SJSA1 (cell line): ENCODE measurements around the gene OLFML1. TPM values are rescaled to one million over a fixed set of nuclear protein-coding genes. Genes with fewer than 3 reads are reported as not detected.

Experiments
- DNase-seq, 2 experiments: peaks; one replicate each; pipeline ENCODE4 v3.0.0-alpha.2; 2015 to 2020; ENCODE audit warnings: low spot score in 2 of 2, low read depth in 1 of 2
- H3K27ac ChIP-seq: fragments of 250-450 bp; sonication (Bioruptor Pico); 2 replicates; pipeline ENCODE4 v1.5.1; 2020; ENCODE audit warnings: mild to moderate bottlenecking, moderate library complexity
- H3K27me3 ChIP-seq: fragments of 250-450 bp; sonication (Bioruptor Pico); replicated peaks from 2 replicates; pipeline ENCODE4 v1.5.1; 2020; ENCODE audit warnings: mild to moderate bottlenecking, moderate library complexity
- H3K36me3 ChIP-seq: fragments of 250-450 bp; sonication (Bioruptor Pico); 2 replicates; pipeline ENCODE4 v1.5.1; 2020; ENCODE audit warnings: mild to moderate bottlenecking
- H3K4me1 ChIP-seq: fragments of 250-450 bp; sonication (Bioruptor Pico); replicated peaks from 2 replicates; pipeline ENCODE4 v1.6.1; 2021; ENCODE audit warnings: mild to moderate bottlenecking
- H3K4me3 ChIP-seq: fragments of 250-450 bp; sonication (Bioruptor Pico); 2 replicates; pipeline ENCODE4 v1.5.1; 2020; ENCODE audit warnings: mild to moderate bottlenecking
- H3K9me3 ChIP-seq: fragments of 250-450 bp; sonication (Bioruptor Pico); replicated peaks from 2 replicates; pipeline ENCODE4 v1.5.1; 2020; ENCODE audit warnings: mild to moderate bottlenecking
- total RNA-seq: library from RNA; depleted of rRNA; stranded (reverse); fragments of >200 nt; shearing (Covaris generic); gene quantifications from 2 replicates; pipeline ENCODE4 v1.2.3, GENCODE V29; 2014

The OLFML1 gene
- total RNA-seq, 1 experiment from 2014 or later = 1.1 TPM

DNA sequence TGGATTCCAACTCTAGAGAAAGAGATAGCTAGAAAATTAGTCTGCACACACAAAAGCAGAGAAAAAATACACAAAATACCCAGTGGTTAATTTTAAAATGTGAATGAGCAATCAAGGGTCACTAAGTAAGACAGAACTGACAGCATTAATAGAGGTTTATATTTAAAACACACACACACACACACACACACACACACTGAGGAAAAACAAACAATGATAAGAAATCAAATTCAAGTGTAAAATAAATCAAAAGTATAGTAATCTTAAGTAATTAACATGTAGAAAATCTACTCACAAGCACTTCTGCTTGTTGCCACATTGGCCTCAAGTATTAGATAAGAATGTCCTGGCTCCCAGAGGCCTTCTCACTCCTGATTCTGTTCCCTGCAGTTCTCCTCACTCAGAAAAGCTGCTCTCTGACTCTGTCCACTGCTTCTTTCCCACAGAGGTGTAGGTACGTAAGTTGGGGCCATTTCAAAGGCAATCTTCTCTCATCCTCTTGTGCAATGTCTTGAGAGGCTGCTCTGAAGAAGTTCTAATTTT, 33.3 kb upstream of the OLFML1 start:
- Histone ChIP-seq H3K4me1 (no peaks in the 10 kb centered on the region), H3K27me3 (no peaks in the 10 kb centered on the region), H3K4me3 (no peak overlapping the region), H3K27ac (no peak overlapping the region), H3K9me3 (no peaks in the 10 kb centered on the region), H3K36me3 (no peaks in the 10 kb centered on the region)
- no peak for DNase-seq

DNA sequence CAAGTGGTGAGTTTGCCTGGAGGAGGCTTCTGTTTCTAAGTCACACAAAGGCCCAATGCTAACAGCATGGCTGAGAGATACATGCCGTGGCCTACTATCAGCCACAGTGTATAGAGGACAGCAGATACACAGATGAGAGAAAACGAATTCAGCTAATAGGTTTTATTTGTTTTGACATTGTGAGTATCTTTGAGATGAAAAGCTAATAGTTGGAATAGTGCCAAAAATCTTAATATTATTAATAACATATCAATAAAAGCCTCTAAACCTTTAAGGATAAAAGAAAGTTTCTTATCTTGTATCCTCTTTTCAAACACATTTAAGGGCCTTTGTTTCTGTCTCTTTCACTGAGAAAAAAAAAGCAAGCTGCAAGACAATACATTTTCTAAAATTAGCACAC, 30.5 kb upstream of the OLFML1 start:
- no peaks in the 10 kb centered on the region for H3K9me3 ChIP-seq
- H3K4me1 ChIP-seq = no peaks in the 10 kb centered on the region
- DNase-seq = no peak
- H3K27me3 ChIP-seq = no peaks in the 10 kb centered on the region
- H3K36me3 ChIP-seq = no peaks in the 10 kb centered on the region
- no peak overlapping the region for H3K4me3 ChIP-seq
- H3K27ac ChIP-seq = no peak overlapping the region

- Histone ChIP-seq H3K9me3 (no peaks in the 10 kb centered on the region), H3K27ac (no peak overlapping the region), H3K27me3 (no peaks in the 10 kb centered on the region), H3K4me3 (no peak overlapping the region), H3K4me1 (no peaks in the 10 kb centered on the region), H3K36me3 (no peaks in the 10 kb centered on the region)
- no peak for DNase-seq
Measured at GRCh38 chr11:7457211-7457610, 28.1 kb upstream of the OLFML1 start.

GRCh38 chr11:7462706-7463105, 22.6 kb upstream of the OLFML1 start:
- H3K4me3 ChIP-seq = no peak overlapping the region
- H3K27me3 ChIP-seq = no peaks in the 10 kb centered on the region
- no peaks in the 10 kb centered on the region for H3K9me3 ChIP-seq
- DNase-seq = no peak
- H3K27ac ChIP-seq = no peak overlapping the region
- no peaks in the 10 kb centered on the region for H3K36me3 ChIP-seq
- no peaks in the 10 kb centered on the region for H3K4me1 ChIP-seq

DNA sequence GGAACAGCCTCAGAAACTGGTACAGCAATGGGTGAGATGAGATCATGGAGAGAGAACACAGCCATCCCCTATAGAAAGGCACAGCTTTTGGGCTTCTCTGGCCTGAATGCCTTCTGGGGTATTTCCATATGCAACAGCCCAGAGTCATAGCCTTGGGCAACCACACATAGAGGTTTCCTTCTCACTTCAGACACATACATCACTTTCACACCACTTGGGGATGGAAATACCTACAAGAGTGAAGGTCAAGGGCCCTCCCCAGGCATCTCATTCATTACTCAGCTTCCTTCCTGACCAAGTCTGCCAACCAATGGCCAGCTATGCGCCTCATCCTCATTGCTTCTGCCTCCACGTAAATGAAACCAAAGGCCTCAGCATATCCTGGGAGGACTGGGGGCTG, 17.7 kb upstream of the OLFML1 start:
- no peaks in the 10 kb centered on the region for H3K9me3 ChIP-seq
- H3K4me1 ChIP-seq = no peaks in the 10 kb centered on the region
- no peaks in the 10 kb centered on the region for H3K27me3 ChIP-seq
- H3K36me3 ChIP-seq = no peaks in the 10 kb centered on the region
- DNase-seq = no peak
- no peak overlapping the region for H3K27ac ChIP-seq
- no peak overlapping the region for H3K4me3 ChIP-seq

DNA sequence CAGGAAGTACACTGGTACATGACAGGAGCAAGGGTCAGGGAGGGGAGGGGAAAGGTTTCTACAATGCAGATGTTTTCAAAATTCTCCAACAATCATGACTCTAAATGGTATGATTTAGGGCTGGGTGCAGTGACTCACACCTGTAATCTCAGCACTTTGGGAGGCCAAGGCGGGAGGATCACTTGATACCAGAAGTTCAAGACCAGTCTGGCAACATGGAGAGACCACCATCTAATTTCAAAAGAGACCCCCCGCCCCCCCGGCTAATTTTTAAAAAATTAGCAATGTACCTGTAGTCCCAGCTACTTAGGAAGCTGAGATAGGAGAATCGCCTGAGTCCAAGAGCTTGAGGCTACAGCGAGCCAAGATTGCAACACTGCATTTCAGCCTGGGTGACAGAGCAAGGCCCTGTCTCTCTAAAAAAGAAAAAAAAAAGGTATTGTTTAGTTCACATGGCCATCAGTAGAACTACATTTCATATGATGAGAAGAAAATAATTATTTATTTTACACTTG, 15.9 kb upstream of the OLFML1 start:
- Histone ChIP-seq H3K27me3 (no peaks in the 10 kb centered on the region), H3K4me3 (no peak overlapping the region), H3K27ac (no peak overlapping the region), H3K9me3 (no peaks in the 10 kb centered on the region), H3K36me3 (no peaks in the 10 kb centered on the region), H3K4me1 (no peaks in the 10 kb centered on the region)
- no peak for DNase-seq

- Histone ChIP-seq H3K36me3 (no peaks in the 10 kb centered on the region), H3K27ac (no peak overlapping the region), H3K4me3 (no peak overlapping the region), H3K9me3 (no peaks in the 10 kb centered on the region), H3K27me3 (no peaks in the 10 kb centered on the region), H3K4me1 (no peaks in the 10 kb centered on the region)
- no peak for DNase-seq
Measured at GRCh38 chr11:7471071-7471470, 14.2 kb upstream of the OLFML1 start.

GRCh38 chr11:7473717-7474116, 11.6 kb upstream of the OLFML1 start:
- Histone ChIP-seq H3K4me3 (no peak overlapping the region), H3K4me1 (no peaks in the 10 kb centered on the region), H3K27me3 (no peaks in the 10 kb centered on the region), H3K36me3 (no peaks in the 10 kb centered on the region), H3K27ac (no peak overlapping the region), H3K9me3 (no peaks in the 10 kb centered on the region)
- no peak for DNase-seq

- DNase-seq = no peak
- Histone ChIP-seq H3K36me3 (no peaks in the 10 kb centered on the region), H3K27ac (no peak overlapping the region), H3K9me3 (no peaks in the 10 kb centered on the region), H3K4me1 (no peaks in the 10 kb centered on the region), H3K4me3 (no peak overlapping the region), H3K27me3 (no peaks in the 10 kb centered on the region)
Measured at GRCh38 chr11:7480113-7480512, 5.2 kb upstream of the OLFML1 start.

DNA sequence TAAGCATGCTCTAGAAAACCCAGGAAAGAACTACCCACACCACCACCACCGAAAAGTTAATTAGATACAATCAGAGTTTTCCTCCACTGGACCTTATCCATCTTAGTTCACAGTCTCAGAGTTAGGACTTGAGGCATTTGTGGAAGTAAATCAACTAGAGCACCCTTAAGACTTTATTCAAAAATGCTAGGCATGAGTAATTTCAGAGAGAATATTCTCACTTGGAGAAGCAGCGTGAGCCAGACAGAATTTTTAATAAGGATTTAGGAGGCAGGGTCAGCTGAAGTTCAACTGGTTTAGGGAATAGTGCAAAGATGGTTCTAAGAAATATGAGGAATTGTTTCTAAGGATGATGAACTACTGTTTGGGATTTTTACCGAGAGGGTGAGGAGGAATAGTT, 1.2 kb upstream of the OLFML1 start:
- Histone ChIP-seq H3K27me3 (no peaks in the 10 kb centered on the region), H3K36me3 (no peaks in the 10 kb centered on the region), H3K4me1 (0 out of 2 replicates have a peak, but pooled peaks cover 2% of the 10 kb centered on the region), H3K9me3 (no peaks in the 10 kb centered on the region), H3K4me3 (no peak overlapping the region), H3K27ac (no peak overlapping the region)
- no peak for DNase-seq

GRCh38 chr11:7484645-7485044, 661 bp upstream of the OLFML1 start:
- no peak overlapping the region for H3K4me3 ChIP-seq
- DNase-seq = no peak
- H3K27me3 ChIP-seq = no peaks in the 10 kb centered on the region
- no peak overlapping the region for H3K27ac ChIP-seq
- no peaks in the 10 kb centered on the region for H3K36me3 ChIP-seq
- peaks cover 7% of the 10 kb centered on the region; the same call in 1 of the 2 replicates for H3K4me1 ChIP-seq
- no peaks in the 10 kb centered on the region for H3K9me3 ChIP-seq

GRCh38 chr11:7486098-7486780, 933 bp downstream of the OLFML1 start:
- no peak for DNase-seq
- Histone ChIP-seq H3K36me3 (no peaks in the 10 kb centered on the region), H3K27ac (no peak overlapping the region), H3K4me1 (peaks cover 17% of the 10 kb centered on the region), H3K9me3 (no peaks in the 10 kb centered on the region), H3K27me3 (no peaks in the 10 kb centered on the region), H3K4me3 (no peak overlapping the region)

DNA sequence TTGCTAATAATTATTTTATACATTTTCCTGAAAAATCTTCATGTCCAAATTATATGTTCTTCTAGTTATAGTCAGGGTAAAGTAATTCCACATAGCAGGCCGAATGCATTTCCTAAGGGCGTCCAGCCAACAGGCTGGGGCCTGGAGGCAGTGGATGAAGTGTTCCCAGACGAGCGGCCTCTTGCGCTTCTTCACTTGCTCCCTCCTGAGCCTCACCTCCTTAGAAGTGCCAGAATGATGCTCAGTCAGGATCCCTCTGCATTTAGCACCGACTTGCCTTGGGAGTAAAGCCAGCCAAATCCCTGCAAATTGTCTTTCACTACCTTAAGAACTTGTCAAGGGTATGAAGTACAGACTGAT, 1.5 kb downstream of the OLFML1 start:
- Histone ChIP-seq H3K4me3 (no peak overlapping the region), H3K4me1 (peaks cover 22% of the 10 kb centered on the region), H3K27ac (no peak overlapping the region), H3K36me3 (no peaks in the 10 kb centered on the region), H3K9me3 (no peaks in the 10 kb centered on the region), H3K27me3 (no peaks in the 10 kb centered on the region)
- no peak for DNase-seq

- Histone ChIP-seq H3K36me3 (no peaks in the 10 kb centered on the region), H3K9me3 (no peaks in the 10 kb centered on the region), H3K4me3 (no peak overlapping the region), H3K27me3 (no peaks in the 10 kb centered on the region), H3K27ac (no peak overlapping the region), H3K4me1 (peaks cover 27% of the 10 kb centered on the region)
- no peak for DNase-seq
Measured at GRCh38 chr11:7487360-7487759, 2.1 kb downstream of the OLFML1 start.

DNA sequence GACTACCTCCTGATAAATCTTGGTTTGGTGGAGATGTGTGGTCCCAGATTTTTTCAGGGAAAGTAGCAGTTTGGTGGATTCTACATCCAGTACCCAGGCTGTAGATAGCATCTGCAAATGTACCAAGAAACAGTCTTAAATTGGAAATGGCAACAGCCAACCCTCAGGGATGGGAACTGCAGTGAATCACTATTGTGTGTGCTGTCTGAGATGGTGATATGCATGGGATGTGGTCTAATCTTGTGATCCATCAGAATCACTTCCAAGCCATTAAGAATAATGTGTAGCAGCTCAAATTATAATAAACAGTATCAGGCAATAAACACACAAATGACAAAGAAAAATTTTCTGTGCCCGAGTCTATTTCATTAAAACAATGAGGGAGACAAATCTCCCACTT, 3.4 kb downstream of the OLFML1 start:
- Histone ChIP-seq H3K9me3 (no peaks in the 10 kb centered on the region), H3K4me3 (no peak overlapping the region), H3K36me3 (no peaks in the 10 kb centered on the region), H3K27ac (no peak overlapping the region), H3K27me3 (no peaks in the 10 kb centered on the region), H3K4me1 (peaks cover 27% of the 10 kb centered on the region)
- DNase-seq = no peak
